Fibroblast of lung (primary cell): ENCODE measurements around the gene IGSF9B. TPM values are rescaled to one million over a fixed set of nuclear protein-coding genes. Genes with fewer than 3 reads are reported as not detected.

ENCODE experiments used
- DNase-seq, 2 donors: peaks; one replicate each; pipeline versions ENCODE4 v3.0.0 to v3.0.0-alpha.2; 2010; ENCODE audit warnings: low read depth in 2 of 2
- H2AFZ ChIP-seq: 2 replicates; pipeline ENCODE4 v1.5.1; 2012; ENCODE audit warnings: low read length, control low read depth, inconsistent platforms
- H3K27ac ChIP-seq: 2 replicates; pipeline ENCODE4 v1.5.1; 2011; ENCODE audit warnings: low read length, control low read depth; ENCODE audit not compliant: insufficient read depth
- H3K27me3 ChIP-seq: 2 replicates; pipeline ENCODE4 v1.5.1; 2011; ENCODE audit warnings: mild to moderate bottlenecking, low read length; ENCODE audit not compliant: control insufficient read depth, insufficient read depth
- H3K36me3 ChIP-seq: 2 replicates; pipeline ENCODE4 v1.5.1; 2011; ENCODE audit warnings: low read length; ENCODE audit not compliant: control insufficient read depth, insufficient read depth
- H3K4me1 ChIP-seq: 2 replicates; pipeline ENCODE4 v1.5.1; 2011; ENCODE audit warnings: low read length; ENCODE audit not compliant: control insufficient read depth, insufficient read depth; ENCODE audit errors: extremely low read depth
- H3K4me2 ChIP-seq: 2 replicates; pipeline ENCODE4 v1.5.1; 2011; ENCODE audit warnings: low read length, control low read depth; ENCODE audit not compliant: insufficient read depth; ENCODE audit errors: extremely low read depth
- H3K4me3 ChIP-seq, 4 experiments: fragments of 200-600 bp in 1 of 4; sonication (generic) in 1 of 4; replicated peaks in 1 of 4; 2 replicates each; pipeline ENCODE4 v1.5.1; 2011 to 2016; ENCODE audit warnings: low read length in 4 of 4, low read depth in 3 of 4, mild to moderate bottlenecking in 3 of 4, control low read depth in 2 of 4, inconsistent platforms in 1 of 4, mixed read lengths in 1 of 4; ENCODE audit not compliant: insufficient read depth in 1 of 4; ENCODE audit errors: control extremely low read depth in 1 of 4
- H3K79me2 ChIP-seq: 2 replicates; pipeline ENCODE4 v1.5.1; 2012; ENCODE audit warnings: mild to moderate bottlenecking, low read length, inconsistent platforms; ENCODE audit not compliant: control insufficient read depth, insufficient read depth
- H3K9ac ChIP-seq: 2 replicates; pipeline ENCODE4 v1.5.1; 2011; ENCODE audit warnings: mild to moderate bottlenecking, low read length, control low read depth; ENCODE audit not compliant: insufficient read depth
- H3K9me3 ChIP-seq: 2 replicates; pipeline ENCODE4 v1.5.1; 2012; ENCODE audit warnings: low read depth, low read length; ENCODE audit not compliant: control insufficient read depth, insufficient read depth
- H4K20me1 ChIP-seq: 2 replicates; pipeline ENCODE4 v1.5.1; 2011; ENCODE audit warnings: low read length; ENCODE audit not compliant: control insufficient read depth, insufficient read depth; ENCODE audit errors: extremely low read depth
- EZH2 ChIP-seq: IDR thresholded peaks from 2 replicates; pipeline ENCODE4 v1.5.1; 2012; ENCODE audit warnings: low read length, control low read depth, mild to moderate bottlenecking; ENCODE audit errors: missing control alignments
- polyA plus RNA-seq, 2 donors: library from polyadenylated mRNA; depleted of rRNA in 1 of 2; stranded (reverse) in 1 of 2; unstranded in 1 of 2; fragments of >200 nt; gene quantifications; 2 replicates each; pipeline ENCODE4 v1.2.1, GENCODE V29; 2011 to 2012; ENCODE audit warnings: missing spikeins in 1 of 2
- total RNA-seq: library from RNA; depleted of rRNA; stranded (reverse); fragments of >200 nt; gene quantifications from 2 replicates; pipeline ENCODE4 v1.2.1, GENCODE V29; 2014
- TF ChIP-seq, protein P1 (sequence below), 2 donors: IDR thresholded peaks in 1 of 2; conservative IDR thresholded peaks in 1 of 2; 1 replicate in 1 of 2; 2 replicates in 1 of 2; pipeline ENCODE4 v1.5.1; 2011 to 2012; ENCODE audit warnings: low read length in 2 of 2, control low read depth in 1 of 2, inconsistent platforms in 1 of 2, low read depth in 1 of 2, mild to moderate bottlenecking in 1 of 2

The IGSF9B gene
- total and polyA plus RNA-seq, 2 donors (not counting 1 experiment from before 2014, with no cell fraction given): under 0.01 TPM; not detected in 1

DNA sequence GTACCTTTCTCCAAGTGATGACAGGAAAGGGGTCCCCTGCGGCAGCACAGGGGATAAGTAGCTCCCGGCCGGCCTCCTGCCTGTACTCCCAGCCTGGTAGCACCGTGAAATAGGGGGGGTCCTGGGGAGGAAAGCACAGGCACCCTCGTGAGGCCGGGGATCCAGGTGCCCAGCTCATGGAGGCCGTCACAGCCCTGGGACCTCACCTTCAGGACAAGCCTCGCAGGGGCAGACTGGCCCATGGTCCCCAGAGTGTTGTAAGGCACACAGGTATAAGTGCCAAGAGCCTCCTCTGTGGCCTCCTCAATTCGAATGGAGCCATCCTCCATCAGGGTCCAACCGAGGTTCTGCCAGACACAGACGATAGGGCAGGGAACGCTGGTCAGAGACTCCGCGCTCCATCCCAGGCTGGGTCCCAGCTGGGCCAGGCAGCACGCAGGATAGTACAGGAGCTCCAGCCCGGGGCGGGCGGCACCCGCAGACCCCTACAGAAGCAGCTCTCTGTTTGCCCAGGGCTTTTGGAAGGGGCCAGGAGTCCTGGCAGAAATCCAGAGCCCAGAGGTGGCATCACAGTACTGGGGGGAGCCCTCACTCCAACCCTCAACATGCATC, 25.2 kb downstream of the IGSF9B start:
- Histone ChIP-seq H3K79me2 (no peaks in the 10 kb centered on the region), H3K9me3 (no peaks in the 10 kb centered on the region), H3K4me3 (no peak overlapping the region), H2AFZ (no peak overlapping the region), H3K27ac (no peak overlapping the region), H3K4me2 (no peak overlapping the region), H3K36me3 (no peaks in the 10 kb centered on the region), H4K20me1 (no peaks in the 10 kb centered on the region), H3K9ac (no peak overlapping the region), H3K4me1 (no peaks in the 10 kb centered on the region), H3K27me3 (no peaks in the 10 kb centered on the region)
- TF ChIP-seq, protein P1, sequence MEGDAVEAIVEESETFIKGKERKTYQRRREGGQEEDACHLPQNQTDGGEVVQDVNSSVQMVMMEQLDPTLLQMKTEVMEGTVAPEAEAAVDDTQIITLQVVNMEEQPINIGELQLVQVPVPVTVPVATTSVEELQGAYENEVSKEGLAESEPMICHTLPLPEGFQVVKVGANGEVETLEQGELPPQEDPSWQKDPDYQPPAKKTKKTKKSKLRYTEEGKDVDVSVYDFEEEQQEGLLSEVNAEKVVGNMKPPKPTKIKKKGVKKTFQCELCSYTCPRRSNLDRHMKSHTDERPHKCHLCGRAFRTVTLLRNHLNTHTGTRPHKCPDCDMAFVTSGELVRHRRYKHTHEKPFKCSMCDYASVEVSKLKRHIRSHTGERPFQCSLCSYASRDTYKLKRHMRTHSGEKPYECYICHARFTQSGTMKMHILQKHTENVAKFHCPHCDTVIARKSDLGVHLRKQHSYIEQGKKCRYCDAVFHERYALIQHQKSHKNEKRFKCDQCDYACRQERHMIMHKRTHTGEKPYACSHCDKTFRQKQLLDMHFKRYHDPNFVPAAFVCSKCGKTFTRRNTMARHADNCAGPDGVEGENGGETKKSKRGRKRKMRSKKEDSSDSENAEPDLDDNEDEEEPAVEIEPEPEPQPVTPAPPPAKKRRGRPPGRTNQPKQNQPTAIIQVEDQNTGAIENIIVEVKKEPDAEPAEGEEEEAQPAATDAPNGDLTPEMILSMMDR (conservative IDR thresholded peaks at IDR 0.05 in 1 of 2, IDR thresholded peaks at IDR 0.05 in 1 of 2; ENCODE audit: low read depth in 1 of 2, low read length in 2 of 2): no peak
- TF ChIP-seq EZH2: no peak
- no peak for DNase-seq

DNA sequence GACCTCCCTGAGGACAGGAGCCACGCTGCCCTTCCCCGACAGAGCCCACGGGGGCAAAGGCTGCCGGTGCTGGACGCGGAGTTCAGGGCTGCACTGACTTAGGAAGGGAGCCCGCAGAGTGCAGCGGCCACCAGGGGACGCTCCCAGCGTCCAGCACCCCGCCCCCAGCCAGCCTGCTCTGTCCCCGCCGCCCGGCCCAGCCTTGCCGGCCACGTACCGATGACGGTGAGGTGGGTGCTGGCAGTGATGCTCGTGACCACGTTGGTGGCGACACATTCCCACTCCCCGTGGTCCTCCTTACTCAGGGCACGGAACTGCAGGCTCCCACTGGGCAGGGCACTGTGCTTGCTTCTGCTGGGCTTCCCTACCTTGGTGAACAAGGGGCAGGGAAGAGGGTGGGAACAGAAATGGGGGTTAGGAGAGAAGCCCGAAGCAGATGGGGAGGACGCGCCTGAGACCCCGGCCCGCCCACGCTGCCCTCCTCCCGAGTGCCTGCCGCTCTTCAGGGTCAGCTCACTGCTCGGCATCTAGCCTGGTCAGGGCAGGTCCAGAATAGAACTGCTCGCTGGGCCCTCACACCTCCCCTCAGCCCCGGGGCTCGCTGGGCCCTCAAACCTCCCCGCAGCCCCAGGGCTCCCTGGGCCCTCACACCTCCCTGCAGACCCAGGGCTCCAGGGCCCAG, 25.9 kb downstream of the IGSF9B start:
- H2AFZ ChIP-seq: no peak overlapping the region
- DNase-seq: no peak
- TF ChIP-seq, protein P1 (conservative IDR thresholded peaks at IDR 0.05 in 1 of 2, IDR thresholded peaks at IDR 0.05 in 1 of 2; ENCODE audit: low read depth in 1 of 2, low read length in 2 of 2): peak in 1 of 2 donors; percentile 25
- no peak for TF ChIP-seq EZH2

DNA sequence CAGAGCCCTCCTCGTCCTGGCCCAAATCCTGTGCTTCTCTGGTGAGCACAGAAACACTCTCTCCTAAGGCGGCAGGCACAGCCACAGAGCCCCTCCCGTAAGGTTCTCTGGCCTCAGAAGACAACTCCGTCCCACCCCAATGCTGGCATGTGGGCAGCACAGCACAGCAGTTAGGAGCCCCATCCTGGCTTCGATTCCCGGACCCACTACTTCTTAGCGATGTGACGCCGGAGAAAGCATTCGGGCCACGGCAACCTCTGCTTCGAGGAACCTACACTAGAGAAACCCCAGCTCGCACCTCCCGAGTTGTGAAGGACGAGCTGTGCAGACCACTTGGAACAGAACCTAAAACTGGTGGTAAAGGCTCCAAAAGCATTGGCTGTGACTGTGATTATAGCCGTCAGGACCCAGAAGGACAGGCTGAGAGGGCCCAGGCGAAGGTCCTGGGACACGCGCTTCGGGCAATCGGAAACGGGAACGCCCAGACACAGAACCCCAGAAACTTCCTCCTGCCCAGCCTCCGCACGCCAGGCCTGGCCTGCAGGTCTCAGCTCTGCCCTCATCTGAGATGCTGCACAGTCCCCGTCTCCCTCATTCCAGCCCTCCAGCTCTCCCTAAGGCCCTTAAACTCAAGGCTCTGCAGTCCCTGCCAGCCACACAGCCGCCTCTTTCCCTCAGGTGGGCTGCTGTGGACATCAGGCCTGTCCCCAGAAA, 26.6 kb downstream of the IGSF9B start:
- H3K9me3 ChIP-seq: no peaks in the 10 kb centered on the region
- H3K27ac ChIP-seq: no peak overlapping the region
- H3K36me3 ChIP-seq: no peaks in the 10 kb centered on the region
- H3K27me3 ChIP-seq: no peaks in the 10 kb centered on the region
- no peak overlapping the region for H3K4me3 ChIP-seq
- no peak overlapping the region for H2AFZ ChIP-seq
- TF ChIP-seq EZH2: no peak
- TF ChIP-seq, protein P1 (conservative IDR thresholded peaks at IDR 0.05 in 1 of 2, IDR thresholded peaks at IDR 0.05 in 1 of 2; ENCODE audit: low read depth in 1 of 2, low read length in 2 of 2): no peak
- H3K9ac ChIP-seq: no peak overlapping the region
- H3K4me2 ChIP-seq: no peak overlapping the region
- H3K4me1 ChIP-seq: no peaks in the 10 kb centered on the region
- no peaks in the 10 kb centered on the region for H3K79me2 ChIP-seq
- DNase-seq: no peak
- no peaks in the 10 kb centered on the region for H4K20me1 ChIP-seq

More for the DNA sequence above, 25.9 kb downstream of the IGSF9B start:
- Histone ChIP-seq H3K36me3 (no peaks in the 10 kb centered on the region), H3K4me1 (no peaks in the 10 kb centered on the region), H3K27me3 (no peaks in the 10 kb centered on the region), H3K4me3 (no peak overlapping the region), H3K27ac (no peak overlapping the region), H3K9me3 (no peaks in the 10 kb centered on the region), H4K20me1 (no peaks in the 10 kb centered on the region), H3K9ac (no peak overlapping the region), H3K4me2 (no peak overlapping the region), H3K79me2 (no peaks in the 10 kb centered on the region)
